HepG2 (cell line): ENCODE measurements around the gene ACSS1. TPM values are rescaled to one million over a fixed set of nuclear protein-coding genes. Genes with fewer than 3 reads are reported as not detected.

Experiments used
- ATAC-seq: fragments of 200-7000 bp; cut with Tn5 transposase; 3 replicates; pipeline ENCODE4 v1.9.1; 2020; ENCODE audit warnings: mild to moderate bottlenecking, moderate library complexity
- BruUV-seq: library from RNA; stranded (reverse); fragments of 400-500 nt; replicated peaks from 2 replicates; lab custom pipeline; 2021; lab: Mats Ljungman, UMichigan
- CTCF ChIA-PET: fragments of 300-600 bp; formaldehyde crosslinking; extraction: SDS; loops from one replicate; lab custom pipeline; 2021; ENCODE audit warnings: low total read pairs, inconsistent platforms, low intra/inter-chr PET ratio; lab: Yijun Ruan, JAX
- POLR2A ChIA-PET: fragments of 350-600 bp; sonication (Branson Sonifier 250); formaldehyde crosslinking; loops from one replicate; lab custom pipeline; 2020; ENCODE audit warnings: antibody characterized with exemption, inconsistent platforms; lab: Yijun Ruan, JAX
- DNase-seq: peaks from one replicate; pipeline ENCODE4 v3.0.0-alpha.2; 2015; ENCODE audit warnings: low spot score
- FAIRE-seq: peaks from 3 replicates; lab custom pipeline; 2011; peaks lifted over from hg19 to GRCh38; lab: Jason Lieb, UNC
- H2AFZ ChIP-seq: one replicate; pipeline ENCODE4 v1.6.1; 2011; ENCODE audit warnings: low read length, inconsistent platforms
- H3K27ac ChIP-seq: fragments of 300-600 bp; 3 replicates; pipeline ENCODE4 v1.8.0; 2011; ENCODE audit warnings: mixed run types, mild to moderate bottlenecking, mixed read lengths, low read length, inconsistent platforms; ENCODE audit not compliant: insufficient read depth; ENCODE audit errors: extremely low read length
- H3K27me3 ChIP-seq, 2 experiments: fragments of 200-600 bp in 1 of 2; 2 replicates in 1 of 2; 3 replicates in 1 of 2; pipeline versions ENCODE4 v1.6.0 to v1.8.0; 2011; ENCODE audit warnings: low read length in 2 of 2, mild to moderate bottlenecking in 2 of 2, moderate library complexity in 2 of 2, inconsistent platforms in 1 of 2; ENCODE audit not compliant: insufficient read depth in 2 of 2, control insufficient read depth in 1 of 2
- H3K36me3 ChIP-seq, 2 experiments: fragments of 200-600 bp in 1 of 2; replicated peaks in 1 of 2; 2 replicates in 1 of 2; 3 replicates in 1 of 2; pipeline versions ENCODE4 v1.5.1 to v1.8.0; 2011; ENCODE audit warnings: low read length in 2 of 2, inconsistent platforms in 1 of 2; ENCODE audit not compliant: insufficient read depth in 2 of 2, control insufficient read depth in 1 of 2
- H3K4me1 ChIP-seq: 2 replicates; pipeline ENCODE4 v1.5.1; 2012; ENCODE audit warnings: low read length, inconsistent platforms; ENCODE audit not compliant: insufficient read depth
- H3K4me2 ChIP-seq: 2 replicates; pipeline ENCODE4 v1.6.0; 2011; ENCODE audit warnings: low read depth, low read length, inconsistent platforms
- H3K4me3 ChIP-seq, 3 experiments: fragments of 200-600 bp in 1 of 3; sonication (generic), shearing (Covaris generic) in 1 of 3; replicated peaks in 1 of 3; 2 replicates each; pipeline ENCODE4 v1.5.1; 2011 to 2016; ENCODE audit warnings: low read length in 3 of 3, inconsistent platforms in 2 of 3, low read depth in 2 of 3, mild to moderate bottlenecking in 2 of 3, control low read depth in 1 of 3, mixed read lengths in 1 of 3; ENCODE audit not compliant: insufficient read depth in 1 of 3
- H3K79me2 ChIP-seq: one replicate; pipeline ENCODE4 v1.6.1; 2011; ENCODE audit warnings: low read length, inconsistent platforms; ENCODE audit not compliant: insufficient read depth
- H3K9ac ChIP-seq: 2 replicates; pipeline ENCODE4 v1.6.0; 2011; ENCODE audit warnings: mild to moderate bottlenecking, low read depth, low read length, inconsistent platforms; ENCODE audit not compliant: insufficient read depth
- H3K9me3 ChIP-seq: 2 replicates; pipeline ENCODE4 v1.5.1; 2012; ENCODE audit warnings: mild to moderate bottlenecking, low read length
- H4K20me1 ChIP-seq: 2 replicates; pipeline ENCODE4 v1.6.0; 2011; ENCODE audit warnings: inconsistent platforms, mild to moderate bottlenecking, low read length, moderate library complexity; ENCODE audit not compliant: insufficient read depth
- CC2D1A ChIP-seq: sonication (generic); formaldehyde crosslinking; IDR thresholded peaks from 2 replicates; pipeline ENCODE4 v1.8.1; 2023; ENCODE audit warnings: mild to moderate bottlenecking, missing genetic modification reagents
- CEBPB ChIP-seq: IDR thresholded peaks from 2 replicates; pipeline ENCODE4 v1.6.1; 2011; ENCODE audit warnings: low read depth, low read length, improper control_type of control experiment, borderline replicate concordance
- GLI4 ChIP-seq: sonication (generic); formaldehyde crosslinking; IDR thresholded peaks from 2 replicates; pipeline ENCODE4 v1.5.1; 2020; ENCODE audit warnings: missing genetic modification reagents, mild to moderate bottlenecking, moderate library complexity, borderline replicate concordance
- LCORL ChIP-seq, 2 experiments: fragments of 450-650 bp in 1 of 2; sonication (generic) in 1 of 2; formaldehyde crosslinking in 1 of 2; IDR thresholded peaks; 2 replicates each; pipeline versions ENCODE4 v1.5.0 to v1.6.1; 2017 to 2020; ENCODE audit warnings: antibody characterized with exemption in 1 of 2, missing genetic modification reagents in 1 of 2
- RBM22 ChIP-seq: fragments of 200-400 bp; formaldehyde crosslinking; optimal IDR thresholded peaks from 2 replicates; pipeline ENCODE3; 2017; ENCODE audit warnings: mild to moderate bottlenecking, low read length, moderate library complexity
- SATB2 ChIP-seq: sonication (generic); formaldehyde crosslinking; IDR thresholded peaks from 2 replicates; pipeline ENCODE4 v1.5.0; 2020; ENCODE audit warnings: missing genetic modification reagents
- SRF ChIP-seq: IDR thresholded peaks from 2 replicates; pipeline ENCODE4 v1.6.1; 2011; ENCODE audit warnings: mild to moderate bottlenecking, low read depth, low read length, moderate library complexity
- ZNF34 ChIP-seq: sonication (generic); formaldehyde crosslinking; IDR thresholded peaks from 2 replicates; pipeline ENCODE4 v1.4.0; 2020; ENCODE audit warnings: mild to moderate bottlenecking, missing genetic modification reagents, borderline replicate concordance
- ZNF605 ChIP-seq: sonication (generic); formaldehyde crosslinking; IDR thresholded peaks from 2 replicates; pipeline ENCODE4 v1.8.0; 2022; ENCODE audit warnings: mild to moderate bottlenecking, missing genetic modification reagents
- ZNF790 ChIP-seq: sonication (generic); formaldehyde crosslinking; IDR thresholded peaks from 2 replicates; pipeline ENCODE4 v1.8.0; 2022; ENCODE audit warnings: missing genetic modification reagents, mild to moderate bottlenecking, borderline replicate concordance
- WGBS: methylation state at CpG from one replicate; pipeline ENCODE4 v1.1.6; 2017; ENCODE audit warnings: low lambda C conversion rate; 5-methylcytosine and 5-hydroxymethylcytosine counted together
- in situ Hi-C: cut with HindIII; loops from 2 replicates; pipeline ENCODE4 v1.10.0; 2017; ENCODE audit warnings: low pct_unique_long_range_greater_than_20kb; ENCODE audit not compliant: extremely low pct_ligation_motif_present
- intact Hi-C: fragments of 100-400 bp; cut with micrococcal nuclease; formaldehyde crosslinking; loops from one replicate; pipeline ENCODE4 v1.10.0; 2022; ENCODE audit not compliant: unreplicated experiment
- polyA plus RNA-seq, 8 experiments: library from polyadenylated mRNA; depleted of rRNA in 3 of 8; stranded (reverse) in 7 of 8; unstranded in 1 of 8; fragments of >200 nt; fragmentation: Illumina TruSeq in 4 of 8; extraction: Trizol in 4 of 8; gene quantifications; 2 replicates each; pipeline versions ENCODE4 v1.2.1 to v1.2.3, GENCODE V29; 2011 to 2016; ENCODE audit warnings: low read depth in 4 of 8, missing spikeins in 1 of 8, mixed read lengths in 1 of 8; ENCODE audit not compliant: insufficient read depth in 1 of 8
- total RNA-seq, 5 experiments: library from RNA; depleted of rRNA; stranded (reverse); fragments of >200 nt; fragmentation: Illumina TruSeq; extraction: Trizol; gene quantifications; 2 replicates each; pipeline ENCODE4 v1.2.3, GENCODE V29; 2016; ENCODE audit warnings: low read depth in 1 of 5
- TF ChIP-seq, protein P1 (sequence below): fragments of 450-650 bp; IDR thresholded peaks from 2 replicates; pipeline ENCODE4 v1.6.1; 2017
- TF ChIP-seq, protein P2 (sequence below): sonication (generic); formaldehyde crosslinking; IDR thresholded peaks from 2 replicates; pipeline ENCODE4 v1.5.1; 2020; ENCODE audit warnings: mild to moderate bottlenecking, moderate library complexity, missing genetic modification reagents
- TF ChIP-seq, protein P3 (sequence below): sonication (generic); formaldehyde crosslinking; IDR thresholded peaks from 2 replicates; pipeline ENCODE4 v1.8.1; 2023; ENCODE audit warnings: mild to moderate bottlenecking, moderate library complexity, missing genetic modification reagents
- TF ChIP-seq, protein P4 (sequence below): sonication (generic); formaldehyde crosslinking; IDR thresholded peaks from 2 replicates; pipeline ENCODE4 v1.5.0; 2020; ENCODE audit warnings: mild to moderate bottlenecking, missing genetic modification reagents

The ACSS1 gene
- total and polyA plus RNA-seq, 2 of the 13 experiments (the other 11 are each of a cell fraction or from before 2014, with no cell fraction given) = 15.2 to 41.6 TPM

DNA sequence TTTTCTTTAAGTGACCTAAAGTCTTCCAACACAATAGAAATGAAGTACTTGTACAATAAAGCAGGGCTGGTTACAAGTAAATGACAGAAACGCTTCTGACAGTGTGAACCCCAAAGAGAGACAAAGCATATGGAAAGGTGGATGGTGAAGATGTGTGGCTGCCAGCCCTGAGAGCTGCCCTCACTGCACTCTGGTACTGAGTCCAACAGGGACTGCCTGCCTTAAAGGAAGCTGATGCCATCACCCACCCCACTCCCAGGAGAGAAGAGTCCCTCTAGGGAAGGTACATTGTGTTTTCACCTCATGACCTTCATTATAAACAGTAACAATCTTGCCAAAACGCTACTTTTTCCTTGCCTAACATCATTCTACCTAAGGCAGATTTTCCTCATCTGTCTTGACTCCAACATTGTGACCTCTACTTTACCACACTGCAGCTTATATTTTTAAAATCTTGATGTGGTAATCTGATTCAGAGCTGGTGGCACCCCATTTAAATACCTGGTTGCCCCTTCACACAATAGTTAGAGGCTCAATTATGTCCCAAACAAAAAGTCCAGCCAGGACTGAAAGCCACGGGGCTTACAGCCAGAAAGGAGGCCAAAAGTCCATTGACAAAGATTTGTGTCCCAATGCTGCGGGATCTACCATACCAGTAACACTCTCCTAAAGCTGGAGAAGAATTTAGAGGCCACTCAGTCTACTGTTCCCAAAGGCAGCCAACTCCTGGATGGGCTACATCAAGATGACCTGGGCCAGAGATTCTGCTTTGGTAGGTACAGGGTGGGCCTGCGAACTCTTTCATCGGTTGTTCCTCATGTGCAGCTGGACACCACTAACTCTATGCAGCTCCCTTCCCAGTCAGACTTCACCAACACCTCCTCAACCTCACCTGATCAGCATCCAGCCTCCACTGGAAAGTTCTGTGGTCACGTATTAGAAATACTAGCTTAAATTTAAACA, 69.8 kb downstream of the ACSS1 start:
- H3K79me2 ChIP-seq = peaks cover 79% of the 10 kb centered on the region
- peaks cover 1 to 9% of the 10 kb centered on the region in 2 experiments; a peak in 4 of 5 replicates for H3K36me3 ChIP-seq
- POLR2A ChIA-PET = interaction anchor here (0.6 to 1.6 kb wide), 3 partner anchors 45 to 351 kb away, joined by 3 to 4 read pairs (median 3); partner anchors contain the start of gene ACSS1
- DNase-seq (peak; percentile 41), ATAC-seq (peak; percentile 4; the same call in 2 of the 3 replicates), FAIRE-seq (no peak)
- peaks cover 89% of the 10 kb centered on the region for H3K4me1 ChIP-seq
- no peaks in the 10 kb centered on the region for H3K9me3 ChIP-seq
- H3K4me2 ChIP-seq = peak overlapping the region; percentile 26
- CTCF ChIA-PET = no interaction called here
- WGBS = 56% methylated on average over 7 of the region's 7 CpGs
- peak overlapping the region; percentile 50 for H3K27ac ChIP-seq
- no peak overlapping the region for H2AFZ ChIP-seq
- peaks cover 4% of the 10 kb centered on the region; the same call in 1 of the 2 replicates for H4K20me1 ChIP-seq
- H3K4me3 ChIP-seq = no peak overlapping the region
- H3K27me3 ChIP-seq = no peaks in the 10 kb centered on the region; a peak in 1 of 5 replicates
- in situ Hi-C loops (no loop called here), intact Hi-C loops (no loop called here)
- H3K9ac ChIP-seq = no peak overlapping the region
- no TSS peak for BruUV-seq
- peak; percentile 54 for TF ChIP-seq RBM22
- TF ChIP-seq CEBPB = 0 out of 2 replicates have a peak, but pooled peaks have one; percentile 5
- TF ChIP-seq CC2D1A (CRISPR knock-in tag) = 0 out of 2 replicates have a peak, but pooled peaks have one; percentile 45
- TF ChIP-seq SRF = no peak
- TF ChIP-seq ZNF790 (CRISPR knock-in tag) = no peak
- TF ChIP-seq SATB2 (CRISPR knock-in tag) = 0 out of 2 replicates have a peak, but pooled peaks have one; percentile 11
- TF ChIP-seq, protein P1, sequence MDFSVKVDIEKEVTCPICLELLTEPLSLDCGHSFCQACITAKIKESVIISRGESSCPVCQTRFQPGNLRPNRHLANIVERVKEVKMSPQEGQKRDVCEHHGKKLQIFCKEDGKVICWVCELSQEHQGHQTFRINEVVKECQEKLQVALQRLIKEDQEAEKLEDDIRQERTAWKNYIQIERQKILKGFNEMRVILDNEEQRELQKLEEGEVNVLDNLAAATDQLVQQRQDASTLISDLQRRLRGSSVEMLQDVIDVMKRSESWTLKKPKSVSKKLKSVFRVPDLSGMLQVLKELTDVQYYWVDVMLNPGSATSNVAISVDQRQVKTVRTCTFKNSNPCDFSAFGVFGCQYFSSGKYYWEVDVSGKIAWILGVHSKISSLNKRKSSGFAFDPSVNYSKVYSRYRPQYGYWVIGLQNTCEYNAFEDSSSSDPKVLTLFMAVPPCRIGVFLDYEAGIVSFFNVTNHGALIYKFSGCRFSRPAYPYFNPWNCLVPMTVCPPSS = no peak
- TF ChIP-seq ZNF605 (CRISPR knock-in tag) = 0 out of 2 replicates have a peak, but pooled peaks have one; percentile 25
- TF ChIP-seq LCORL (IDR thresholded peaks at IDR 0.05) = no peak
- TF ChIP-seq LCORL (CRISPR knock-in tag; IDR thresholded peaks at IDR 0.05) = peak; percentile 51; the same call in 1 of the 2 replicates
- TF ChIP-seq GLI4 (CRISPR knock-in tag) = no peak
- TF ChIP-seq, protein P2, sequence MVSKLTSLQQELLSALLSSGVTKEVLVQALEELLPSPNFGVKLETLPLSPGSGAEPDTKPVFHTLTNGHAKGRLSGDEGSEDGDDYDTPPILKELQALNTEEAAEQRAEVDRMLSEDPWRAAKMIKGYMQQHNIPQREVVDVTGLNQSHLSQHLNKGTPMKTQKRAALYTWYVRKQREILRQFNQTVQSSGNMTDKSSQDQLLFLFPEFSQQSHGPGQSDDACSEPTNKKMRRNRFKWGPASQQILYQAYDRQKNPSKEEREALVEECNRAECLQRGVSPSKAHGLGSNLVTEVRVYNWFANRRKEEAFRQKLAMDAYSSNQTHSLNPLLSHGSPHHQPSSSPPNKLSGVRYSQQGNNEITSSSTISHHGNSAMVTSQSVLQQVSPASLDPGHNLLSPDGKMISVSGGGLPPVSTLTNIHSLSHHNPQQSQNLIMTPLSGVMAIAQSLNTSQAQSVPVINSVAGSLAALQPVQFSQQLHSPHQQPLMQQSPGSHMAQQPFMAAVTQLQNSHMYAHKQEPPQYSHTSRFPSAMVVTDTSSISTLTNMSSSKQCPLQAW (CRISPR knock-in tag) = 0 out of 2 replicates have a peak, but pooled peaks have one; percentile 17
- TF ChIP-seq, protein P3, sequence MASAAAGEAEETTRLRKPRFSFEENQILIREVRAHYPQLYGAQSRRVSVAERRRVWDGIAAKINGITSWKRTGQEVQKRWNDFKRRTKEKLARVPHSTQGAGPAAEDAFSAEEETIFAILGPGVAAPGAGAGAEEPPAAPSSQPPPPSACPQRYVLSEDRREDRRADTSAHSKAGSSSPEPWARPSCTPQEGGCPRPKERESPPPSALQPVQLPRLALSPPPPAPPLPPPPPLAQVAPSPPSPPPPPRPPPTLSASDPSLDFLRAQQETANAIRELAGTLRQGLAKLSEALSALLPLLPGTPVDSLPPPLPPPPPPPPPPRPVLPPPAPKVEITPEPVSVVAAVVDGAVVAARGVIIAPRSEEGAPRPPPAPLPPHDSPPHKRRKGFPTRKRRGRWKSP (CRISPR knock-in tag) = 0 out of 2 replicates have a peak, but pooled peaks have one; percentile 14
- TF ChIP-seq, protein P4, sequence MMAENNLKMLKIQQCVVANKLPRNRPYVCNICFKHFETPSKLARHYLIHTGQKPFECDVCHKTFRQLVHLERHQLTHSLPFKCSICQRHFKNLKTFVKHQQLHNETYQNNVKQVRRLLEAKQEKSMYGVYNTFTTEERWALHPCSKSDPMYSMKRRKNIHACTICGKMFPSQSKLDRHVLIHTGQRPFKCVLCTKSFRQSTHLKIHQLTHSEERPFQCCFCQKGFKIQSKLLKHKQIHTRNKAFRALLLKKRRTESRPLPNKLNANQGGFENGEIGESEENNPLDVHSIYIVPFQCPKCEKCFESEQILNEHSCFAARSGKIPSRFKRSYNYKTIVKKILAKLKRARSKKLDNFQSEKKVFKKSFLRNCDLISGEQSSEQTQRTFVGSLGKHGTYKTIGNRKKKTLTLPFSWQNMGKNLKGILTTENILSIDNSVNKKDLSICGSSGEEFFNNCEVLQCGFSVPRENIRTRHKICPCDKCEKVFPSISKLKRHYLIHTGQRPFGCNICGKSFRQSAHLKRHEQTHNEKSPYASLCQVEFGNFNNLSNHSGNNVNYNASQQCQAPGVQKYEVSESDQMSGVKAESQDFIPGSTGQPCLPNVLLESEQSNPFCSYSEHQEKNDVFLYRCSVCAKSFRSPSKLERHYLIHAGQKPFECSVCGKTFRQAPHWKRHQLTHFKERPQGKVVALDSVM (CRISPR knock-in tag) = peak; percentile 22; the same call in 1 of the 2 replicates
- TF ChIP-seq ZNF34 (CRISPR knock-in tag) = 0 out of 2 replicates have a peak, but pooled peaks have one; percentile 11
